ENCODE measurements around the gene NEURL2.

Gene NEURL2

GRCh38 chr20:45917790-45918141 lies 26.8 kb upstream of the NEURL2 start:
- no peaks in the 10 kb centered on the region for H3K36me3 ChIP-seq (ENCODE audit: insufficient read depth, low read depth, low read length)
- H3K9ac ChIP-seq (ENCODE audit: low read depth, low read length) = no peak overlapping the region
- H3K27ac ChIP-seq (ENCODE audit: low read length) = no peak overlapping the region
- no peak overlapping the region for H3K4me3 ChIP-seq (ENCODE audit: low read length)
- H3K27me3 ChIP-seq (ENCODE audit: insufficient read depth, low read length) = no peaks in the 10 kb centered on the region
- H3K4me1 ChIP-seq (ENCODE audit: insufficient read depth, low read length) = no peaks in the 10 kb centered on the region
- no peaks in the 10 kb centered on the region for H3K9me3 ChIP-seq (ENCODE audit: insufficient read depth, low read depth, low read length)

GRCh38 chr20:45913116-45913515 lies 22.1 kb upstream of the NEURL2 start:
- H3K4me1 ChIP-seq (ENCODE audit: insufficient read depth, low read length) = peaks cover 3% of the 10 kb centered on the region; the same call in 1 of the 2 replicates
- H3K27ac ChIP-seq (ENCODE audit: low read length) = no peak overlapping the region
- H3K9me3 ChIP-seq (ENCODE audit: insufficient read depth, low read depth, low read length) = no peaks in the 10 kb centered on the region
- no peaks in the 10 kb centered on the region for H3K27me3 ChIP-seq (ENCODE audit: insufficient read depth, low read length)
- H3K9ac ChIP-seq (ENCODE audit: low read depth, low read length) = no peak overlapping the region
- H3K4me3 ChIP-seq (ENCODE audit: low read length) = no peak overlapping the region
- peaks cover 16% of the 10 kb centered on the region for H3K36me3 ChIP-seq (ENCODE audit: insufficient read depth, low read depth, low read length)

- Histone ChIP-seq H3K27me3 (ENCODE audit: insufficient read depth, low read length) (no peaks in the 10 kb centered on the region), H3K36me3 (ENCODE audit: insufficient read depth, low read depth, low read length) (peaks cover 24% of the 10 kb centered on the region), H3K9ac (ENCODE audit: low read depth, low read length) (peak overlapping the region; percentile 25; the same call in 1 of the 2 replicates), H3K9me3 (ENCODE audit: insufficient read depth, low read depth, low read length) (no peaks in the 10 kb centered on the region), H3K4me1 (ENCODE audit: insufficient read depth, low read length) (peaks cover 3% of the 10 kb centered on the region; the same call in 1 of the 2 replicates), H3K27ac (ENCODE audit: low read length) (no peak overlapping the region), H3K4me3 (ENCODE audit: low read length) (peak overlapping the region; percentile 73)
Observed at GRCh38 chr20:45912344-45912682, 21.3 kb upstream of the NEURL2 start.

- H3K4me3 ChIP-seq (ENCODE audit: low read length) = peak within 1 kb of the TSS; percentile 73
- H3K9ac ChIP-seq (ENCODE audit: low read depth, low read length) = peak within 1 kb of the TSS; percentile 66; the same call in 1 of the 2 replicates
- H3K27ac ChIP-seq (ENCODE audit: low read length) = no peak within 1 kb of the TSS
- H3K4me1 ChIP-seq (ENCODE audit: insufficient read depth, low read length) = peaks cover 3% of the 10 kb centered on the region; the same call in 1 of the 2 replicates
- H3K36me3 ChIP-seq (ENCODE audit: insufficient read depth, low read depth, low read length) = peaks cover 29% of the 10 kb centered on the region
- H3K27me3 ChIP-seq (ENCODE audit: insufficient read depth, low read length) = no peaks in the 10 kb centered on the region
- H3K9me3 ChIP-seq (ENCODE audit: insufficient read depth, low read depth, low read length) = no peaks in the 10 kb centered on the region
Observed at GRCh38 chr20:45911486-45912343, 20.7 kb upstream of the NEURL2 start, which contains the start of gene PLTP. TSS of gene PLTP (minus strand) at chr20:45912155. CDS start at chr20:45911452, 703 bp downstream.

- peak overlapping the region; percentile 73 for H3K4me3 ChIP-seq (ENCODE audit: low read length)
- H3K27me3 ChIP-seq (ENCODE audit: insufficient read depth, low read length) = no peaks in the 10 kb centered on the region
- peaks cover 35% of the 10 kb centered on the region for H3K36me3 ChIP-seq (ENCODE audit: insufficient read depth, low read depth, low read length)
- H3K9me3 ChIP-seq (ENCODE audit: insufficient read depth, low read depth, low read length) = no peaks in the 10 kb centered on the region
- H3K9ac ChIP-seq (ENCODE audit: low read depth, low read length) = peak overlapping the region; percentile 66; the same call in 1 of the 2 replicates
- peaks cover 3% of the 10 kb centered on the region; the same call in 1 of the 2 replicates for H3K4me1 ChIP-seq (ENCODE audit: insufficient read depth, low read length)
- H3K27ac ChIP-seq (ENCODE audit: low read length) = no peak overlapping the region
Observed at GRCh38 chr20:45910670-45911485, 19.9 kb upstream of the NEURL2 start.

- Histone ChIP-seq H3K9ac (ENCODE audit: low read depth, low read length) (no peak overlapping the region), H3K4me3 (ENCODE audit: low read length) (peak overlapping the region; percentile 51; the same call in 1 of the 2 replicates), H3K27ac (ENCODE audit: low read length) (no peak overlapping the region), H3K27me3 (ENCODE audit: insufficient read depth, low read length) (no peaks in the 10 kb centered on the region), H3K4me1 (ENCODE audit: insufficient read depth, low read length) (peaks cover 3% of the 10 kb centered on the region; the same call in 1 of the 2 replicates), H3K36me3 (ENCODE audit: insufficient read depth, low read depth, low read length) (peaks cover 43% of the 10 kb centered on the region), H3K9me3 (ENCODE audit: insufficient read depth, low read depth, low read length) (no peaks in the 10 kb centered on the region)
Observed at GRCh38 chr20:45909817-45910669, 19.0 kb upstream of the NEURL2 start.

DNA sequence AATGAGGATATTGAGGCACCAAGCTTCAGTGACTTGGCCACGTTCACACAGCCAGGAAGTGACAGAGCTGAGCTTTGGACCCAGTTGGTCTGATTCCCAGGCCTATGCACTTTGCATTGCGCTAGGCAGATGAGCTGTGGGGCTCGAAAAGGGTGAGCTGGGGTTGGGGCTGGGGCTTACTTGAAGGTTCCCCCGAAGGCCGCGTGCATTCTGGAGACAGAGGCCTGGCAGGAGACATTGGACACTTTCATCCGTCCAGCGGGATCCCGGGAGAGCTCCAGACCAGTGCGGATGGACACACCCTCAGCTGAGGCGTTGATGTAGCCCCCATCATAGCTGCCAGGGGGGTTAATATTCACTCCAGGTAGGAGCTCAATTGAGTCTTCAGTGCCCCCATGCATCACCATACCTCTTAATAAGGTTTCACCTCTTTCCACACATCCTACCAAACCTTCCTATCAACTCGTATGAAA lies 18.4 kb upstream of the NEURL2 start:
- H3K4me3 ChIP-seq (ENCODE audit: low read length) = no peak overlapping the region
- peaks cover 50% of the 10 kb centered on the region for H3K36me3 ChIP-seq (ENCODE audit: insufficient read depth, low read depth, low read length)
- peaks cover 3% of the 10 kb centered on the region; the same call in 1 of the 2 replicates for H3K4me1 ChIP-seq (ENCODE audit: insufficient read depth, low read length)
- H3K9ac ChIP-seq (ENCODE audit: low read depth, low read length) = no peak overlapping the region
- no peaks in the 10 kb centered on the region for H3K27me3 ChIP-seq (ENCODE audit: insufficient read depth, low read length)
- H3K27ac ChIP-seq (ENCODE audit: low read length) = no peak overlapping the region
- H3K9me3 ChIP-seq (ENCODE audit: insufficient read depth, low read depth, low read length) = no peaks in the 10 kb centered on the region

- H3K9ac ChIP-seq (ENCODE audit: low read depth, low read length) = no peak overlapping the region
- H3K36me3 ChIP-seq (ENCODE audit: insufficient read depth, low read depth, low read length) = peaks cover 63% of the 10 kb centered on the region
- no peaks in the 10 kb centered on the region for H3K27me3 ChIP-seq (ENCODE audit: insufficient read depth, low read length)
- no peak overlapping the region for H3K27ac ChIP-seq (ENCODE audit: low read length)
- H3K4me1 ChIP-seq (ENCODE audit: insufficient read depth, low read length) = peaks cover 3% of the 10 kb centered on the region; the same call in 1 of the 2 replicates
- H3K9me3 ChIP-seq (ENCODE audit: insufficient read depth, low read depth, low read length) = no peaks in the 10 kb centered on the region
- no peak overlapping the region for H3K4me3 ChIP-seq (ENCODE audit: low read length)
Observed at GRCh38 chr20:45908084-45908483, 17.1 kb upstream of the NEURL2 start.

DNA sequence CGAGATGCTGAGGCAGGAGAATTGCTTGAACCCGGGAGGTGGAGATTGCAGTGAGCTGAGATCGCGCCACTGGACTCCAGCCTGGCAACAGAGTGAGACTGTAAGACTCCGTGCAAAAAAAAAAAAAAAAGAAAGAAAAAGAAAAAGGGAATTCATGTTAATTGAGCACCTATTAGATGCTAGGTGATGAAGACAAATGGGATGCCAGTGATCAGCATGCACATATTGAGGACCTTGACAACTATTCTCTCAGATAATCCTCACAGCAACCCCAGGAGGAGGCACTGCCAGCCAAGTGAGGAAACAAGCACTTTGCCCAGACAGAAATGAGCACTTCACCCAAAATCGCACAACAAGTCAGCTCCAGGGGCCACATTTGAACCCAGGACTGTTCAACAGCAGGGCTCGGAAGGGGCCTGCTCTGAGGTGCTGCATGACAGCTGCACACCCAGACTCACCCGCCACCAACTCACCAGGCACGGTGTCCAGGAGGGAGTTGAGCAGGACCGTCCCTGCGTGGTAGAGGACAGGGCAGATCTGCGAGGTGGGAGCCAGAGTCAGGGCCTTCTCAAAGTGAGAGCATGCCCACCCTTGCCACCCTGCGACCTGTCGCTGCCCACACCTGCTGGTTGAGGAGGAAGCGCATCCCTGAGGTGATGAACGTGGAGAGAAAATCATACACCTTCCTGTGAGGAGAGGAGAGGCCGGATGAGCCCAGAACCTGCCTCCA lies 16.4 kb upstream of the NEURL2 start:
- no peaks in the 10 kb centered on the region for H3K27me3 ChIP-seq (ENCODE audit: insufficient read depth, low read length)
- no peak overlapping the region for H3K4me3 ChIP-seq (ENCODE audit: low read length)
- peaks cover 2% of the 10 kb centered on the region; the same call in 1 of the 2 replicates for H3K4me1 ChIP-seq (ENCODE audit: insufficient read depth, low read length)
- no peak overlapping the region for H3K9ac ChIP-seq (ENCODE audit: low read depth, low read length)
- H3K27ac ChIP-seq (ENCODE audit: low read length) = no peak overlapping the region
- H3K36me3 ChIP-seq (ENCODE audit: insufficient read depth, low read depth, low read length) = peaks cover 70% of the 10 kb centered on the region
- H3K9me3 ChIP-seq (ENCODE audit: insufficient read depth, low read depth, low read length) = no peaks in the 10 kb centered on the region

- H3K9me3 ChIP-seq (ENCODE audit: insufficient read depth, low read depth, low read length) = no peaks in the 10 kb centered on the region
- H3K36me3 ChIP-seq (ENCODE audit: insufficient read depth, low read depth, low read length) = peaks cover 84% of the 10 kb centered on the region
- H3K9ac ChIP-seq (ENCODE audit: low read depth, low read length) = no peak overlapping the region
- no peaks in the 10 kb centered on the region for H3K27me3 ChIP-seq (ENCODE audit: insufficient read depth, low read length)
- no peak overlapping the region for H3K4me3 ChIP-seq (ENCODE audit: low read length)
- no peak overlapping the region for H3K27ac ChIP-seq (ENCODE audit: low read length)
- H3K4me1 ChIP-seq (ENCODE audit: insufficient read depth, low read length) = no peaks in the 10 kb centered on the region
Observed at GRCh38 chr20:45905505-45906079, 14.6 kb upstream of the NEURL2 start.
